PFSK-1 (cell line): Measurements from ENCODE around the gene FBXW4.

ENCODE experiments used
- FOXP2 ChIP-seq: optimal IDR thresholded peaks from 2 replicates; pipeline ENCODE3; 2011; ENCODE audit warnings: borderline replicate concordance, control low read depth, inconsistent platforms; ENCODE audit not compliant: insufficient read depth; ENCODE audit errors: extremely low read length, extremely low read depth
- POLR2AphosphoS5 ChIP-seq: IDR thresholded peaks from 2 replicates; pipeline ENCODE4 v1.6.1; 2012; ENCODE audit warnings: low read depth, mild to moderate bottlenecking, control low read depth, low read length, moderate library complexity
- REST ChIP-seq, 2 experiments: IDR thresholded peaks; 2 replicates each; pipeline versions ENCODE4 v1.6.1 to v1.8.0; 2011 to 2012; ENCODE audit warnings: low read depth in 2 of 2, low read length in 2 of 2, control low read depth in 1 of 2, inconsistent platforms in 1 of 2, mild to moderate bottlenecking in 1 of 2, moderate library complexity in 1 of 2; ENCODE audit not compliant: insufficient read depth in 1 of 2
- SIN3A ChIP-seq: IDR thresholded peaks from 2 replicates; pipeline ENCODE4 v1.6.1; 2012; ENCODE audit warnings: mild to moderate bottlenecking, low read length, moderate library complexity, borderline replicate concordance; ENCODE audit not compliant: insufficient read depth
- TAF1 ChIP-seq: IDR thresholded peaks from 2 replicates; pipeline ENCODE4 v1.6.1; 2012; ENCODE audit warnings: low read length, control low read depth, borderline replicate concordance; ENCODE audit not compliant: insufficient read depth

Gene FBXW4

GRCh38 chr10:101563497-101564040, 131.4 kb downstream of the FBXW4 start:
- TF ChIP-seq TAF1 = no peak
- no peak for TF ChIP-seq SIN3A

- TF ChIP-seq REST (IDR thresholded peaks at IDR 0.05; ENCODE audit: insufficient read depth in 1 of 2, low read depth in 2 of 2, low read length in 2 of 2) = no peak
- TF ChIP-seq SIN3A = no peak
- no peak for TF ChIP-seq POLR2AphosphoS5
- TF ChIP-seq TAF1 = no peak
- TF ChIP-seq FOXP2 = no peak
These were observed 132.0 kb downstream of the FBXW4 start for GRCh38 chr10:101563007-101563406.

GRCh38 chr10:101562231-101562630, 132.7 kb downstream of the FBXW4 start:
- TF ChIP-seq POLR2AphosphoS5 = no peak
- no peak for TF ChIP-seq FOXP2
- no peak for TF ChIP-seq TAF1
- TF ChIP-seq REST (IDR thresholded peaks at IDR 0.05; ENCODE audit: insufficient read depth in 1 of 2, low read depth in 2 of 2, low read length in 2 of 2) = no peak
- no peak for TF ChIP-seq SIN3A

- TF ChIP-seq POLR2AphosphoS5 = no peak
- TF ChIP-seq TAF1 = no peak
- no peak for TF ChIP-seq REST (IDR thresholded peaks at IDR 0.05; ENCODE audit: insufficient read depth in 1 of 2, low read depth in 2 of 2, low read length in 2 of 2)
- no peak for TF ChIP-seq SIN3A
- TF ChIP-seq FOXP2 = no peak
These were observed 133.7 kb downstream of the FBXW4 start for GRCh38 chr10:101561068-101561915.
